ENCODE data around the gene TMEM45A.

The TMEM45A gene

DNA sequence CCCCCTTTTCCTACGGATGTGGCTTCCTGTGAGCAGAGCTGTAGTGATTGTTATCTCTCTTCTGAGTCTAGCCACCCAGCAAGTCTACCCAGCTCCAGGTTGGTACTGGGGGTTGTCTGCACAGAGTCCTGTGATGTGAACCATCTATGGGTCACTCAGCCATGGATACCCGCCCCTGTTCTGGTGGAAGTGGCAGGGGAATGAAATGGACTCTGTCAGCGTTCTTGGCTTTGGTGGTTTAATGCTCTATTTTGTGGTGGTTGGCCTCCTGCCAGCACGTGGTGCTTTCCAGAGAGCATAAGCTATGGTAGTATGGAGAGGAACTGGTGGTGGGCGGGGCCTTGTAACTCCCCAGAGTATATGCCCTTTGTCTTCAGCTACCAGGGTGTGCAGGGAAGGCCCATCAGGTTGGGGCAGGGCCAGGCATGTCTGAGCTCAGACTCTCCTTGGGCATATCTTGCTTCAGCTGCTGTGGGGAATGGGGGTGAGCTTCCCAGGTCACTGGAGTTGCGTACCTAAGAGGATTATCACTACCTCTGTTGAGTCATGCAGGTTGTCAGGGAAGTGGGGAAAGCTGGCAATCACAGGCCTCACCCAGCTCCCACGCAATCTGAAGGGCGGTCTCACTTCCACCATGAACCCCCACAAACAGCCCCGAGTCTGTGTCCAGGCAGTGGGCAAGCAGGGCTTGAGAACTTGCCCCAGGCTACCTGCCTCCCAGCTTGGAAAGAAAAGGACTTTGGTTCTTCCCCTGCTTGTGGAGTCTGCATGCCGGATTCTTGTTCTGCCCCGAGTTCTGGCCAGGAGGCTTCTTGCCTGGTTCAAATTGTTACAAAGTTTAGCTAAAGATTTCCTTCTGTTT, 108.0 kb downstream of the TMEM45A start:
- DNase-seq (ENCODE audit: low spot score): no peak
- TF ChIP-seq, protein P1, sequence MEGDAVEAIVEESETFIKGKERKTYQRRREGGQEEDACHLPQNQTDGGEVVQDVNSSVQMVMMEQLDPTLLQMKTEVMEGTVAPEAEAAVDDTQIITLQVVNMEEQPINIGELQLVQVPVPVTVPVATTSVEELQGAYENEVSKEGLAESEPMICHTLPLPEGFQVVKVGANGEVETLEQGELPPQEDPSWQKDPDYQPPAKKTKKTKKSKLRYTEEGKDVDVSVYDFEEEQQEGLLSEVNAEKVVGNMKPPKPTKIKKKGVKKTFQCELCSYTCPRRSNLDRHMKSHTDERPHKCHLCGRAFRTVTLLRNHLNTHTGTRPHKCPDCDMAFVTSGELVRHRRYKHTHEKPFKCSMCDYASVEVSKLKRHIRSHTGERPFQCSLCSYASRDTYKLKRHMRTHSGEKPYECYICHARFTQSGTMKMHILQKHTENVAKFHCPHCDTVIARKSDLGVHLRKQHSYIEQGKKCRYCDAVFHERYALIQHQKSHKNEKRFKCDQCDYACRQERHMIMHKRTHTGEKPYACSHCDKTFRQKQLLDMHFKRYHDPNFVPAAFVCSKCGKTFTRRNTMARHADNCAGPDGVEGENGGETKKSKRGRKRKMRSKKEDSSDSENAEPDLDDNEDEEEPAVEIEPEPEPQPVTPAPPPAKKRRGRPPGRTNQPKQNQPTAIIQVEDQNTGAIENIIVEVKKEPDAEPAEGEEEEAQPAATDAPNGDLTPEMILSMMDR (IDR thresholded peaks at IDR 0.05): no peak

DNA sequence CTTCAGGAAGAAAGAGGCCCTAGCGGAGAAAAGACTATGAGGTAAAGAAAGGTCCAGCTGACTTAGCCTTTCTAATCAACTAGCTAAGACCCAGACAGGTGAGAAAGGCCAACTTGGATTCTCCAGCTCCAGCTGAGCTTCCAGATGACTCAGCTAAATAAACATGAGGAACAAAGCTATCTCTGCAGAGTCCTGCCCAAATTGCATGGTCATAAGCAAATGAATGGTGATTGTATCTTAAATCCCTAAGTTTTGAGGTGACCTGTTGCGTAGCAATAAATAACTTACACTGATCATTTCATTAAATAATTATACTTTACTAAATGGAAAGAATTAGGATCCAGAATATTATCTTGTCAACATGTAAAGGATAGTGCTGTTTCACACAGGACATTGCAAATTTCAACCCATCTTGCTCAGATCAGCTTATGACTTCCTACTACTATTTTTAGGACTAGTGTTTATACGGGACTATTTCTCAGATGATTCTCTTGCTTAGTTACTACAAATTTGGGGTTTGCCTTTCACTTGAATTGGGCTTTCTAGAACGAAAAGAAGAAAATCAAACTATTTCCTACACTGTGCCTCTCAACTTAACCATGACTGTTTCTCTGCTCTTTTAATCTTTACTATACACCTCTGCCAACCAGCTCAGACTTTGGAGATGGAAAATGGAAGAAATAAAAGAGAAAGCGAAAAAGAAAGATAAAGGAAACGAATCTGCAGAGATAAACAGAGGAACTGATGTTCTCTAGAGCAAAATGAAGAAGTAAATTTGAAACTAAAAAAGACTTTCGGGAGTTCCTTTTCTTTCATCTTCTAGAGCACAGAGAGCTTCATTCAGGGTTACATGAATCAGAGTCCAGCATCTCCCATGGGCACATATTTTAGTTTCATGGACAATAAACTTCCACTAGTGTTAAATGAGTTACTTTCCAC, 110.4 kb downstream of the TMEM45A start:
- Histone ChIP-seq H3K27ac (no peak overlapping the region), H3K4me3 (peak overlapping the region; percentile 40)
- TF ChIP-seq, protein P1 (IDR thresholded peaks at IDR 0.05): no peak
- no peak for DNase-seq (ENCODE audit: low spot score)

More for the DNA sequence above, 108.0 kb downstream of the TMEM45A start:
- H3K27ac ChIP-seq: no peak overlapping the region
- no peak overlapping the region for H3K4me3 ChIP-seq

- H3K4me3 ChIP-seq: peak overlapping the region; percentile 40
- TF ChIP-seq, protein P1 (IDR thresholded peaks at IDR 0.05): no peak
- DNase-seq (ENCODE audit: low spot score): no peak
- no peak overlapping the region for H3K27ac ChIP-seq
Observed at GRCh38 chr3:100603469-100603868, 111.0 kb downstream of the TMEM45A start.

- TF ChIP-seq, protein P1 (IDR thresholded peaks at IDR 0.05): no peak
- no peak overlapping the region for H3K4me3 ChIP-seq
- DNase-seq (ENCODE audit: low spot score): no peak
- no peak overlapping the region for H3K27ac ChIP-seq
Observed at GRCh38 chr3:100605358-100605757, 112.9 kb downstream of the TMEM45A start.

DNA sequence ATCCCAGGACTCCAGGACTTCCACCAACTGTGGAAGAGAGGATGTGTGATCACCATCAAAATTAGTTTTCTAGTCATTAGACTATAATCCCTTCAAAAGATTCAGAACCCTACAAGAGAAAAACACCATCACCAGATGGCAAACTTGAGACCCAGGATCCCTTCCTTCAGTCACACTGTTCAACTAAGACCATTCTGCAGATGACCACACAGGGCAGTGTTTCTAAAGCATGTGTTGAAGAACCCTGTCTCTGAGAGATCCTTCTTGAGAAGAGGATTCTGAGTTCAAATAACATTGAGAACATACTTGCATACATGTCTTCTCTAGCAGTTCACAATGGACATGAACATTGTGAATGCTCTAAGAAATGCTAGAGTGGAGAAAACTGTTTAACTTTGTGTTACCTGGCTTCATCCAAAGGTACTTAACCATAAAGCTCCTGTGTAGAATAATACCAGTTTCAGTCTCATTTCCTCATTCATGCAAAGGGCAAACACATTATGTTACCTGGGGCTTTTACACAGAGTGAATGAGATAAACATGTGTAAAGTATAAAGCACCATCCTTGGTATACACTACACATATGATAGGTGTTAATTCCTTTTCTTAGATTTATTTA, 114.6 kb downstream of the TMEM45A start:
- DNase-seq (ENCODE audit: low spot score): no peak

DNA sequence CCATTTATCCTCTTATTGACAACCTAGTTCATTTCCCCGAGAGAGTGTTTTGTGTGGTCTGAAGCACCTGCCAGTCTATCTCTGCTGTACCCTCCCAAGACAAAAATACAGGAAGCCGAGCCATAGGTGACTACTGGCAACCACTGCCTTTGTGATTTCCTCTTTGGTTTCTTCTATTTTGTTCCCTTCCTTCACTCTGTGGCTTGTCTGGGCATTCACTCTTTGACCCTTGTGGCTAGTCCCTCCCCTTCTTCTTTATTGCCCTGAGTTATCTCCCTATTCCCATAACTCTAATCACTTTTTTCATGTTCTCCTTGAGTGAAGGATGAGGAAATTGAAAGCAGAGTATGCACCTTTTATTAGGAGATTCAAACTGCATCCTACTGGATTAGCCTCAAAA, 116.9 kb downstream of the TMEM45A start, which contains the start of gene ADGRG7:
Gene ADGRG7, plus strand, starts transcription at position 297 of the 400 bp plus-strand sequence. CDS start 256 bp downstream, outside the sequence.
- DNase-seq (ENCODE audit: low spot score): no peak
- Histone ChIP-seq H3K4me3 (no peak within 1 kb of the TSS), H3K27ac (no peak within 1 kb of the TSS)
- TF ChIP-seq, protein P1 (IDR thresholded peaks at IDR 0.05): no peak

More for the DNA sequence above, 114.6 kb downstream of the TMEM45A start:
- TF ChIP-seq, protein P1 (IDR thresholded peaks at IDR 0.05): no peak
- H3K4me3 ChIP-seq: no peak overlapping the region
- no peak overlapping the region for H3K27ac ChIP-seq
